Chondrocyte (in vitro differentiated cells): ENCODE data around the gene RGL2. TPM values are rescaled to one million over a fixed set of nuclear protein-coding genes. Genes with fewer than 3 reads are reported as not detected.

Experiments
- DNase-seq: peaks from one replicate; pipeline ENCODE4 v3.0.0; 2021; ENCODE audit warnings: mixed read lengths, low spot score
- H3K27ac Mint-ChIP-seq: one replicate; pipeline ENCODE4 v1.8.0; 2021; ENCODE audit warnings: mild to moderate bottlenecking, moderate library complexity, mixed read lengths; ENCODE audit not compliant: unreplicated experiment
- H3K27me3 Mint-ChIP-seq: 2 replicates; pipeline ENCODE4 v1.8.0; 2021; ENCODE audit warnings: low read depth, mixed read lengths
- H3K36me3 Mint-ChIP-seq: 2 replicates; pipeline ENCODE4 v1.8.0; 2021; ENCODE audit warnings: low read depth, mixed read lengths
- H3K4me1 Mint-ChIP-seq: 2 replicates; pipeline ENCODE4 v1.8.0; 2021; ENCODE audit warnings: low read depth, mild to moderate bottlenecking, mixed read lengths
- H3K4me3 Mint-ChIP-seq: one replicate; pipeline ENCODE4 v1.8.0; 2021; ENCODE audit warnings: mild to moderate bottlenecking, moderate library complexity, mixed read lengths; ENCODE audit not compliant: unreplicated experiment
- H3K9me3 Mint-ChIP-seq: 2 replicates; pipeline ENCODE4 v1.8.0; 2021; ENCODE audit warnings: low read depth, mixed read lengths
- CTCF ChIP-seq: fragments of 200-600 bp; sonication (generic); IDR thresholded peaks from 2 replicates; pipeline ENCODE4 v1.5.0; 2021; ENCODE audit warnings: antibody characterized with exemption, mild to moderate bottlenecking, moderate library complexity
- total RNA-seq: library from RNA; stranded (reverse); gene quantifications from 3 replicates; pipeline ENCODE4 v1.2.1, GENCODE V29; 2021

Gene RGL2
- total RNA-seq, 1 donor from 2014 or later = 50.5 TPM

GRCh38 chr6:33319939-33320314 lies 21.2 kb upstream of the RGL2 start:
- no peaks in the 10 kb centered on the region for H3K27me3 Mint-ChIP-seq
- no peak for DNase-seq
- no peak overlapping the region for H3K4me3 Mint-ChIP-seq
- H3K36me3 Mint-ChIP-seq = peaks cover 19% of the 10 kb centered on the region
- no peak for TF ChIP-seq CTCF
- H3K27ac Mint-ChIP-seq = peak overlapping the region; percentile 78
- H3K9me3 Mint-ChIP-seq = no peaks in the 10 kb centered on the region
- peaks cover 78% of the 10 kb centered on the region for H3K4me1 Mint-ChIP-seq

- H3K4me1 Mint-ChIP-seq = peaks cover 80% of the 10 kb centered on the region
- H3K9me3 Mint-ChIP-seq = no peaks in the 10 kb centered on the region
- H3K4me3 Mint-ChIP-seq = peak overlapping the region; percentile 92
- peaks cover 19% of the 10 kb centered on the region for H3K36me3 Mint-ChIP-seq
- H3K27ac Mint-ChIP-seq = peak overlapping the region; percentile 98
- no peak for DNase-seq
- no peaks in the 10 kb centered on the region for H3K27me3 Mint-ChIP-seq
- no peak for TF ChIP-seq CTCF
These were observed 19.8 kb upstream of the RGL2 start for GRCh38 chr6:33318426-33319073.

- no peak for TF ChIP-seq CTCF
- Mint-ChIP-seq H3K27me3 (no peaks in the 10 kb centered on the region), H3K36me3 (peaks cover 19% of the 10 kb centered on the region), H3K9me3 (no peaks in the 10 kb centered on the region), H3K4me3 (peak within 1 kb of the TSS; percentile 92), H3K4me1 (peaks cover 80% of the 10 kb centered on the region), H3K27ac (peak within 1 kb of the TSS; percentile 98)
- DNase-seq = peak; percentile 99
These were observed 19.1 kb upstream of the RGL2 start, which contains the start of gene ZBTB22 for GRCh38 chr6:33317669-33318425. Gene ZBTB22 (minus strand): TSS chr6:33317744. CDS start chr6:33316916, 828 bp downstream.

GRCh38 chr6:33317419-33317668 lies 18.6 kb upstream of the RGL2 start:
- TF ChIP-seq CTCF = no peak
- peaks cover 80% of the 10 kb centered on the region for H3K4me1 Mint-ChIP-seq
- peaks cover 19% of the 10 kb centered on the region for H3K36me3 Mint-ChIP-seq
- no peaks in the 10 kb centered on the region for H3K9me3 Mint-ChIP-seq
- peak overlapping the region; percentile 59 for H3K27ac Mint-ChIP-seq
- peak overlapping the region; percentile 92 for H3K4me3 Mint-ChIP-seq
- H3K27me3 Mint-ChIP-seq = no peaks in the 10 kb centered on the region
- no peak for DNase-seq

GRCh38 chr6:33316603-33317418 lies 18.1 kb upstream of the RGL2 start:
- H3K27ac Mint-ChIP-seq = peak overlapping the region; percentile 81
- no peaks in the 10 kb centered on the region for H3K9me3 Mint-ChIP-seq
- H3K36me3 Mint-ChIP-seq = peaks cover 19% of the 10 kb centered on the region
- TF ChIP-seq CTCF = no peak
- H3K27me3 Mint-ChIP-seq = no peaks in the 10 kb centered on the region
- DNase-seq = no peak
- H3K4me3 Mint-ChIP-seq = peak overlapping the region; percentile 92
- H3K4me1 Mint-ChIP-seq = peaks cover 80% of the 10 kb centered on the region
